Mucosa of rectum (tissue), 2 donors: ENCODE measurements around the gene HSD17B7.
"Not testable (repeated sequence)": the region's sequence is repeated elsewhere in the genome, so short reads cannot be mapped to it uniquely, and the experiment has no call there.

Experiments used
- H3K27ac ChIP-seq, 2 donors: one replicate each; pipeline ENCODE4 v1.7.0; 2013; ENCODE audit warnings: inconsistent platforms in 2 of 2, low read depth in 2 of 2, low read length in 2 of 2
- H3K27me3 ChIP-seq, 2 donors: one replicate each; pipeline ENCODE4 v1.7.0; 2013; ENCODE audit warnings: low read length in 2 of 2; ENCODE audit not compliant: control insufficient read depth in 2 of 2, insufficient read depth in 2 of 2
- H3K36me3 ChIP-seq, 2 donors: one replicate each; pipeline ENCODE4 v1.7.0; 2013; ENCODE audit warnings: low read length in 2 of 2; ENCODE audit not compliant: control insufficient read depth in 2 of 2, insufficient read depth in 2 of 2
- H3K4me1 ChIP-seq, 2 donors: one replicate each; pipeline ENCODE4 v1.7.0; 2013; ENCODE audit warnings: low read length in 2 of 2, mild to moderate bottlenecking in 1 of 2; ENCODE audit not compliant: control insufficient read depth in 2 of 2, insufficient read depth in 2 of 2
- H3K4me3 ChIP-seq, 2 donors: one replicate each; pipeline ENCODE4 v1.7.0; 2013; ENCODE audit warnings: low read length in 2 of 2
- H3K9ac ChIP-seq, 2 donors: one replicate each; pipeline ENCODE4 v1.7.0; 2013; ENCODE audit warnings: low read length in 2 of 2, low read depth in 1 of 2, mild to moderate bottlenecking in 1 of 2
- H3K9me3 ChIP-seq, 2 donors: one replicate each; pipeline ENCODE4 v1.7.0; 2013; ENCODE audit warnings: low read length in 2 of 2; ENCODE audit not compliant: control insufficient read depth in 2 of 2
- donor health status: healthy.
- donor health status: Normal muscosa, but diverticular disease.

HSD17B7 gene

DNA sequence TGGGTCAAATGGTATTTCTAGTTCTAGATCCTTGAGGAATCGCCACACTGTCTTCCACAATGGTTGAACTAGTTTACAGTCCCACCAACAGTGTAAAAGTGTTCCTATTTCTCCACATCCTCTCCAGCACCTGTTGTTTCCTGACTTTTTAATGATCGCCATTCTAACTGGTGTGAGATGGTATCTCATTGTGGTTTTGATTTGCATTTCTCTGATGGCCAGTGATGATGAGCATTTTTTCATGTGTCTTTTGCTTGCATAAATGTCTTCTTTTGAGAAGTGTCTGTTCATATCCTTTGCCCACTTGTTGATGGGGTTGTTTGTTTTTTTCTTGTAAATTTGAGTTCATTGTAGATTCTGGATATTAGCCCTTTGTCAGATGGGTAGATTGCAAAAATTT is 17.0 kb downstream of the HSD17B7 start:
- not testable (repeated sequence) for H3K27ac ChIP-seq, H3K9me3 ChIP-seq

DNA sequence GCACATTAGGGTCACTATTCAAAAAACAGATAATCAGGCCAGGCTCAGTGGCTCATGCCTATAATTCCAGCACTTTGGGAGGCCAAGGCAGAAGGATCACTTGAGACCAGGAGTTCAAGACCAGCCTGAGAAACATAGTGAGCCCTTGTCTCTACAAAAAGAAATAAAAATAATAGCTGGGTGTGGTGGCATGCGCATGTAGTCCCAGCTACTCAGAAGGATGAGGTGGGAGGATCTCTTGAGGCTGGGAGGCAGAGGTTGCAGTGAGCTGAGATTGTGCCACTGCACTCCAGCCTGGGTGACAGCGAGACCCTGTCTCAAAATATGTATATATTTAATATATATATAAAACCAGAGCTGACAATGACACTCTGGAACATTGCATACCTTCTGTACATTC is 21.9 kb downstream of the HSD17B7 start:
- not testable (repeated sequence) for H3K36me3 ChIP-seq, H3K4me1 ChIP-seq, H3K27me3 ChIP-seq, H3K27ac ChIP-seq, H3K9me3 ChIP-seq, H3K9ac ChIP-seq, H3K4me3 ChIP-seq

More for the DNA sequence above, 17.0 kb downstream of the HSD17B7 start:
- not testable (repeated sequence) for H3K36me3 ChIP-seq, H3K9ac ChIP-seq, H3K4me3 ChIP-seq, H3K27me3 ChIP-seq, H3K4me1 ChIP-seq

DNA sequence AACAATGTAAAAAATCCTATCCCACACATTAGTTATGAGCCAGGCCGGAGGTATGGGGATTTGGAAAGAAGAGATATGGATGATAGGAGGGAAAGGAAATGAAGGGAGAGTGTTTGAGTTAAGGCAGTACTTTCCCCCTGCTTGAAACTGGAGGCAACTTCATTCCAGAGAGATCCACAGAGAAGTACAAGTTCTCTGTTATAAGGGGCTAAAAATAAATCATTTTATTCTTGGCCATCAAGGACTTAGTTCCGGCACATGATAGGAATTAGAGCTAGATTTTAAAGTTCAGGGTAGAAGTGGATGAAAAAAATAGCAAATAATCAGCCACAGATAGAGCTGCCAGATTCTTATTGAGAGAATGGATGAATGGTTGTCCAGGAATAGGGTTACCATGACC is 27.6 kb downstream of the HSD17B7 start:
- not testable (repeated sequence) for H3K27ac ChIP-seq, H3K36me3 ChIP-seq, H3K4me3 ChIP-seq

DNA sequence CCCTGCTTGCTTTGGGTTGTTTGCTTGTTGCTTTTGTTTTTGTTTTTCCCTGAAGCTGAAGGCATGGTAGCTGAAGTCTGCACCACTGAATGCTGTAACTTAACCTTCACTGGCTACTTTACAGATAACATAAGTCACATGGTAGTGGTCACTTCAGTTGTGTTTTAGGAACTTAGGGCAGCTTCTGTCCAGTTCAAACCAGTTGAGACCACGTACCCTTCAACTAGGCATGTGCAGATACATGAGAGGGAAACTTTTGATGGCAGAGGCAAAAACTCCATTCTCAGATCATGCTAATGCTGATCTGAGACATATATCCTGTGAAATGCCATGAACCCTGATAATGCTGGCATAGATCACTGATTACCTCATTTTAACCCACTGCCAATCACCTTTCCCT is 28.2 kb downstream of the HSD17B7 start:
- H3K9ac ChIP-seq, H3K27me3 ChIP-seq, H3K36me3 ChIP-seq, H3K4me1 ChIP-seq, H3K27ac ChIP-seq, H3K4me3 ChIP-seq, H3K9me3 ChIP-seq: not testable (repeated sequence)

More for the DNA sequence above, 27.6 kb downstream of the HSD17B7 start:
- H3K9me3 ChIP-seq, H3K9ac ChIP-seq, H3K27me3 ChIP-seq, H3K4me1 ChIP-seq: not testable (repeated sequence)

DNA sequence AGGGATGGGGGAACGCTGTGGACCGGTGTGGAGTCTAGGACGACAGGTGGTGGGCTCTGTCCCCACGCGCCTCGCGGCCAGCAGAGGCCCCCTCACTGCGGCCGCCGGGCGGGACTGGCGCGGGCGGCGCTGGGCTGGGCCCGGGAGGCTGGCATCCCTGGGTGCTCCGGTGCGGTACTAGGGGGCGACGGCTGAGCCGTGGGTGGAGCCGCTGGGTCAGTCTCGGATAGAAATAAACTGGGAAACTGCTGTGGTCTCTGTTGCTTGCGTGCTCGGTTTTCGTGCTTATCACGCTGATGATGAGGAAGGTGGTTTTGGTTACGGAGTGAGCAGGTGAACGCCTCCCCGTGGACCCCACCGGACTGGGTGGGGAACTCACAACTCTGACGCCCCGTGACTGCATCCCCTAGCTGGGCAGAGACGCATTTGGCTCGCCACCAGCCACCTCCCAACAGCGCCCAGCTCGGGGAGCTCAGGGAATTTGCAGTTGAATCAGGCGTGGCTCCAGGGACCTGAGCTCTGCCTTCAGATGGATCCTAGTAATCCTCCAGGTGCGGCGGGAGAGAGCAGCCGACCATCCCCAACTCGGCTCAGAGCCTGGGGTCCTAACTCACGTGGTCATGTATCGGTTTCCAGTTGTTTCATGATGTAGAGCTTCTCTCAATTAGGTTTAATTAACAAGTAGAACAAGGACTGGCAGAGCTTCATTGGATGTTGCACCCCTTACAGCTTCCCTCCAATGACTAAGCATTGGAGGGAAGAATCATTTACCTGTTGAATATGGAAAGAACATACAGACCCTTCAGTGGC is 32.1 kb downstream of the HSD17B7 start:
- H3K4me3 ChIP-seq = peak overlapping the region; percentile 45 to 50
- peaks cover 0 to 5% of the 10 kb centered on the region in 2 donors for H3K4me1 ChIP-seq
- no peak overlapping the region for H3K27ac ChIP-seq
- peak overlapping the region in 1 of 2 donors; percentile 24 for H3K9ac ChIP-seq
- no peaks in the 10 kb centered on the region for H3K36me3 ChIP-seq
- H3K9me3 ChIP-seq = no peaks in the 10 kb centered on the region
- H3K27me3 ChIP-seq = peaks cover 10 to 12% of the 10 kb centered on the region in 2 donors

DNA sequence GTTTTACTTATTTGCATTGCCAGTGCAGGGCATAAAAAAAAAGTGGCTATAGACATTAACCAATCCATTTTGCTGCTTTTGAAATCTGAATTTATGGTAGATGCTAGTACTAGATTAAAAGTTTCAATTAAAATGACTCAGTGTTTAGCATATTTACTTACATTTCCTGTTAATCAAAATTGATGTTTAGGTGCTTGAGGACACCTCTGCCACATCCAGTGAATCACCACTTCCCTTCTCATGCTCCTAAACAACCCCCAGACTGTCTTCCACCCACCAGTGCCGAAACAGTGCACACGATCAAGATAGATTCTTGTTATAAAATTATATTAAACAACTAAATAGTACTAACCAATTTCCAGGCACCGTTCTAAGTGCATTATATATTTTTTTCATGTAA is 32.7 kb downstream of the HSD17B7 start:
- no peaks in the 10 kb centered on the region for H3K36me3 ChIP-seq
- H3K27me3 ChIP-seq = peaks cover 10 to 12% of the 10 kb centered on the region in 2 donors
- no peak overlapping the region for H3K9ac ChIP-seq
- H3K27ac ChIP-seq = no peak overlapping the region
- H3K9me3 ChIP-seq = no peaks in the 10 kb centered on the region
- peaks cover 0 to 5% of the 10 kb centered on the region in 2 donors for H3K4me1 ChIP-seq
- H3K4me3 ChIP-seq = no peak overlapping the region

DNA sequence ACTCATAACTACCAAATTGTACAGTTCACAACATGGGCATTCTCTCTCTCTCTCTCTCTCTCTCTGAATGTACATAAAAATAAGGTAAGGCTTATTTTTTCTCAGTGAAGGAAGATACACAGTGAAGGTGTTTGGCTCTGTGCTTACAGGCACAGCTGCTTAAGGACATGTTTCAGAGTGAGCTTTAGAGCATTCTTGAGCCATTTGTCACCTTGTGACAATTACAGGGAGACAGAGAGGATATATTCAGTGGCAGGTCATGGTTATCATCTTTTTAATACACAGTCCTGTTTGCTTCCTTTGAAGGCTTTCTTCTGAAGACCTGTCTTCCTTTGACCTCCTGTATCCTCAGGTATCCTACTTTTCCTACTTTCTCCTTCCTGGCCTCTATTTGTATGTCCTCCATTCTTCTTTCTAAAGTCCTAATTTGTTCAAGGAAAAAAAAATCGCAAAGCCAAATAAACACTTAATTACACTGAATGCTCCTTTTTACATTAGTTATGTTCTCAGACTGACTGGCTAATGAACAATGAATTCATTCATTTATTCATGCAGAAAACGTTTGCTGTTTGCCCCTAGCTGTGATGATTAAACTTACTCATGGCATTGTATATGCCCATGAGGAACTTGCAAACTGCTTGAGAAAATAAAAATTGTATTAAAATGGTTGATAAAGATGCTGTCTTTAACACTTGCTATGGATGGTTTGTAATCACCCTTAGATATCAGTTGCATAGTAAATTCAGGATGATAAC is 33.4 kb downstream of the HSD17B7 start:
- H3K4me3 ChIP-seq = no peak overlapping the region
- no peak overlapping the region for H3K27ac ChIP-seq

DNA sequence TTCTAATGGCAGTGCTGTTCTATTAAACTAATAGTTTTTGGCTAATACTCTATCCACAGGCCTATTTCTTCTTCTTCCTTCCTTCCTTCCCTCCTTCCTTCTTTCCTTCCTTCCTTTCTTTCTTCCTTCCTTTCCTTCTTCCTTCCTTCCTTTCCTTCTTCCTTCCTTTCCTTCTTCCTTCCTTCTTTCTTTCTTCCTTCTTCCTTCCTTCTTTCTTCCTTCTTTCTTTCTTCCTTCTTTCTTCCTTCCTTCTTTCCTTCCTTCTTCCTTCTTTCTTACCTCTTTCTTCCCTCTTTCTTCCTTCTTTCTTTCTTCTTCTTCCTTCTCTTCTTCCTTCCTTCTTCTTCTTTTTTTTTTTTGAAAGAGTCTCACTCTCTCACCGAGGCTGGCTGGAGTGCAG is 38.8 kb downstream of the HSD17B7 start:
- no peak overlapping the region for H3K9ac ChIP-seq
- no peaks in the 10 kb centered on the region for H3K27me3 ChIP-seq
- H3K36me3 ChIP-seq = no peaks in the 10 kb centered on the region
- no peak overlapping the region for H3K27ac ChIP-seq
- no peaks in the 10 kb centered on the region for H3K4me1 ChIP-seq
- no peaks in the 10 kb centered on the region for H3K9me3 ChIP-seq
- no peak overlapping the region for H3K4me3 ChIP-seq

More for the DNA sequence above, 33.4 kb downstream of the HSD17B7 start:
- Histone ChIP-seq H3K36me3 (no peaks in the 10 kb centered on the region), H3K4me1 (peaks cover 0 to 5% of the 10 kb centered on the region in 2 donors), H3K9ac (no peak overlapping the region), H3K9me3 (no peaks in the 10 kb centered on the region), H3K27me3 (peaks cover 10 to 12% of the 10 kb centered on the region in 2 donors)

DNA sequence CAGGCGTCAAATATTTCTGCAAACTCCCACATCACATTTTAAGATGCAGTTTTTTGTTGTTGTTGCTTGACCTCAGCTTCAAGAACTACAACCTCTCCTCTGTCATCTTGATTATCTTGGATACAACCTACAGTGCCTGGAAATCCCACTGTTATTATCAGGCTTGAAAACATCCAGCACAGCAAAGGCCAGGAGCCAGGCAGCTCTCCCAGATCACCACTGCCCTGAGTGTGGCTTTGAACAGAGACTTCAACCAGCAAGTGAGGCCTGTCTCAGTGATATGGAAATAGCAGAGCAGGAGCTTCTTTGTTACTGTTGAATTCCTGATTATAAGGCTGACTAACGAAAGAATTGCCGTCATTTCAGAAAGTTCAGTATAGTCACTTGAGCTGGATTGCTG is 42.0 kb downstream of the HSD17B7 start:
- Histone ChIP-seq H3K9ac (no peak overlapping the region), H3K27me3 (no peaks in the 10 kb centered on the region), H3K27ac (no peak overlapping the region), H3K36me3 (no peaks in the 10 kb centered on the region), H3K4me3 (no peak overlapping the region), H3K4me1 (no peaks in the 10 kb centered on the region), H3K9me3 (no peaks in the 10 kb centered on the region)

DNA sequence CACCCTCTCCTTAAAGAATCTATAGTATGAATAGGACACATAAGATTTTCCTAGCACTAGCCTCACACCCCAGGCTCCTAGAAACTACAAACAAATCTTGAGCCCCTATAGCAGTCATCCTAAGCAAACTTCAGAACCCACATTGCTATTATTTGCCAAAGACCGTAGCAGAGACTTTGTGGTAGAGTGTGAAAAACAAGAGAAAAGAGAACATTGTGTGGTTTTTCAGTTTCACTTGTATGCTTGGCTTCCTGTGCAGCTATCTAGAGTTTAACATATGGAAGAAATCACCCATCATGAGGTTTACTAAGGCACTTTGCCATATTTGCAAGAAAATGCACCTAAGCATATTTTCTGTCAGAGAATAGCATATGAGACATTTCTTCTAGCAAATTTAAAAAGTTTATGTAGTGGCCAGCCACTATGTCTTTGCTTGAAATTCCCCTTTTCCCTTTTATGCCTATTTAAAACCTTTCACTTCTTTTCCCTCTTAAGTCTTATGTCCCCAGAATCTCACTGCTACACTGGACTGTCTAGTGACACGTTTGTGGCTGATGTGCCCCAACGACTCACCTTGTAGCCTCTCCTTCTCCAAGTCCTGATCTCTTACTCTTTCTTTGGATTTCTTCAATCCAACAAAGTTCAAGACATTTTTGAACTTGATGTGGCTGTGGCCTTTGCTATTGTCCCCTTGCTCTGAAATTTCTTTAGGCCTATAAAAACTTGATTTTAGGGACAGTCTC is 44.8 kb downstream of the HSD17B7 start:
- Histone ChIP-seq H3K27ac (no peak overlapping the region), H3K9me3 (peaks cover 3 to 4% of the 10 kb centered on the region in 2 donors), H3K4me1 (no peaks in the 10 kb centered on the region)

More for the DNA sequence above, 44.8 kb downstream of the HSD17B7 start:
- no peaks in the 10 kb centered on the region for H3K36me3 ChIP-seq
- no peak overlapping the region for H3K4me3 ChIP-seq
- no peaks in the 10 kb centered on the region for H3K27me3 ChIP-seq
- H3K9ac ChIP-seq = no peak overlapping the region
